Stimulated activated CD8-positive, alpha-beta memory T cell treated with anti-CD3 and anti-CD28 coated beads, Interleukin-7, amount 100 ng/mL, for 4 hours (primary cell): ENCODE measurements around the gene MT1X.

ENCODE experiments used
- DNase-seq, 2 donors: peaks; one replicate each; pipeline ENCODE4 v3.0.0-alpha.2; 2020; ENCODE audit warnings: low read depth in 2 of 2

The MT1X gene

GRCh38 chr16:56681939-56682702, at the start of gene MT1X:
Gene MT1X, plus strand, starts transcription at chr16:56682470. Its CDS starts 71 bp downstream, at chr16:56682541.
- peak; percentile 68 to 76 for DNase-seq

- no peak for DNase-seq
Measured at GRCh38 chr16:56632848-56633365, 49.4 kb upstream of the MT1X start.

GRCh38 chr16:56633535-56633934, 48.7 kb upstream of the MT1X start:
- no peak for DNase-seq

- DNase-seq = no peak
Measured at GRCh38 chr16:56634715-56635440, 47.4 kb upstream of the MT1X start.

- DNase-seq = no peak
Measured at GRCh38 chr16:56635441-56635967, 46.8 kb upstream of the MT1X start.

- no peak for DNase-seq
Measured at GRCh38 chr16:56636616-56637413, 45.5 kb upstream of the MT1X start.

GRCh38 chr16:56637814-56638750, 44.2 kb upstream of the MT1X start, which contains the start of gene MT1A:
Gene MT1A, plus strand, starts transcription at chr16:56638666. Its CDS starts 73 bp downstream, at chr16:56638739.
- DNase-seq = no peak

- no peak for DNase-seq
Measured at GRCh38 chr16:56639045-56639444, 43.2 kb upstream of the MT1X start.

- DNase-seq = no peak
Measured at GRCh38 chr16:56640076-56640475, 42.2 kb upstream of the MT1X start.

GRCh38 chr16:56641166-56641565, 41.1 kb upstream of the MT1X start:
- DNase-seq = no peak

GRCh38 chr16:56643080-56643778, 39.0 kb upstream of the MT1X start:
- DNase-seq = peak; percentile 42 to 73

- DNase-seq = no peak
Measured at GRCh38 chr16:56643833-56644232, 38.4 kb upstream of the MT1X start.

GRCh38 chr16:56645311-56645710, 37.0 kb upstream of the MT1X start:
- DNase-seq = no peak

GRCh38 chr16:56645838-56646237, 36.4 kb upstream of the MT1X start:
- DNase-seq = no peak

- no peak for DNase-seq
Measured at GRCh38 chr16:56647641-56648431, 34.4 kb upstream of the MT1X start.

GRCh38 chr16:56649271-56649670, 33.0 kb upstream of the MT1X start:
- no peak for DNase-seq

- no peak for DNase-seq
Measured at GRCh38 chr16:56649820-56650219, 32.5 kb upstream of the MT1X start.

- no peak for DNase-seq
Measured at GRCh38 chr16:56651586-56651985, 30.7 kb upstream of the MT1X start, which contains the start of gene MT1B. Gene MT1B, plus strand, starts transcription at chr16:56651886. Its CDS starts 68 bp downstream, at chr16:56651954.

GRCh38 chr16:56652600-56652999, 29.7 kb upstream of the MT1X start:
- DNase-seq = no peak
